IPS DF 6.9 (cell line): ENCODE data around the gene B3GNT5.

Source experiments
- DNase-seq: peaks from one replicate; pipeline ENCODE4 v3.0.0-alpha.2; 2013; ENCODE audit warnings: low read depth, low spot score
- H3K27ac ChIP-seq: one replicate; pipeline ENCODE4 v1.5.1; 2013; ENCODE audit warnings: low read length, control low read depth
- H3K27me3 ChIP-seq: 2 replicates; pipeline ENCODE4 v1.6.1; 2013; ENCODE audit warnings: mild to moderate bottlenecking, low read length; ENCODE audit not compliant: control insufficient read depth, insufficient read depth
- H3K36me3 ChIP-seq: 2 replicates; pipeline ENCODE4 v1.6.1; 2013; ENCODE audit warnings: low read length; ENCODE audit not compliant: control insufficient read depth, insufficient read depth
- H3K4me1 ChIP-seq: 2 replicates; pipeline ENCODE4 v1.6.1; 2013; ENCODE audit warnings: low read length; ENCODE audit not compliant: control insufficient read depth, insufficient read depth
- H3K4me3 ChIP-seq: 2 replicates; pipeline ENCODE4 v1.5.1; 2013; ENCODE audit warnings: mild to moderate bottlenecking, low read length
- H3K9me3 ChIP-seq: 2 replicates; pipeline ENCODE4 v1.6.1; 2013; ENCODE audit warnings: low read length, inconsistent platforms; ENCODE audit not compliant: control insufficient read depth, insufficient read depth
- WGBS: extraction: QIAGEN DNeasy Blood & Tissue Kit; methylation state at CpG from one replicate; pipeline ENCODE4 v1.1.7; 2013; ENCODE audit warnings: mixed read lengths, missing lambda C conversion rate; ENCODE audit not compliant: insufficient read length, insufficient coverage; 5-methylcytosine and 5-hydroxymethylcytosine counted together

The B3GNT5 gene

DNA sequence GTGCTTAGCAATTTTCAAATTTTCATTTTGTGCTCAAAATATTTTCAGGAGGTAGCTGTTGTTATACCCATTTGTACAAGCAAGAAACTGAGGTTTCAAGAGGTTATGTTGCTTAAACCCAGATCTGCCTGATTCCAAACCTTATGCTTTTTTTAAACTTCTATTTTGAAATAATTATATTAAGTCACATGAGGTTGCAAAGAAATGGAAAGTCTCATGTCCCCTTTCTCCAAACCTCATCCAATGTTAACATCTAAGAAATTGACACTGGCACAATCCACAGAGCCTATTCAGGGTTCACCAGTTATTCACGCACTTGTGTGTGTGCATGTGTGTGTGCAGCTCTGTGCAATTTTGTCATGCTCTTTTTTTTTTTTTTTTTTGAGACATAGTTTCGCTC is 35.1 kb downstream of the B3GNT5 start:
- Histone ChIP-seq H3K27me3 (no peaks in the 10 kb centered on the region), H3K4me1 (no peaks in the 10 kb centered on the region), H3K27ac (no peak overlapping the region), H3K36me3 (0 out of 2 replicates have a peak, but pooled peaks cover 1% of the 10 kb centered on the region), H3K9me3 (no peaks in the 10 kb centered on the region), H3K4me3 (no peak overlapping the region)
- no CpG with 5 or more reads among the region's 2 CpGs for WGBS
- DNase-seq = no peak

DNA sequence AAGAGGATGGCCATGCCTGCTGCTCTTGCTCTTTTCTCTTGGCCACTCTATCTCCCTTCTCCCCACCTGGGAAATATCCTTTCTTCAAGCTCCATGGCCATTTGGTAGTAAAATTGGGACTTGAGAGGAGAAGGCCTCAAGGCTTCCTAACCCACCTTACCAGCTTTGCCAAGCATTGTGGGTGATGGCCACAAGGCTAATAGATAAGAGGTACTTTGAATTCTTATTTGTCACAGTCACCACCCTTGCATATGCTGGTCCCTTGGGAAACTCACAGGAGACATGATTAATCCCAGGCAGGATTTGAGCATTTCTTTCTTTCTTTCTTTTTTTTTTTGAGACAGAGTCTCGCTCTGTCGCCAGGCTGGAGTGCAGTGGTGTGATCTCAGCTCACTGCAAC is 37.2 kb downstream of the B3GNT5 start:
- DNase-seq = no peak
- H3K27me3 ChIP-seq = no peaks in the 10 kb centered on the region
- H3K36me3 ChIP-seq = no peaks in the 10 kb centered on the region; the same call in 1 of the 2 replicates
- H3K9me3 ChIP-seq = no peaks in the 10 kb centered on the region
- no peaks in the 10 kb centered on the region for H3K4me1 ChIP-seq
- no peak overlapping the region for H3K27ac ChIP-seq
- no peak overlapping the region for H3K4me3 ChIP-seq
- no CpG with 5 or more reads among the region's 2 CpGs for WGBS

DNA sequence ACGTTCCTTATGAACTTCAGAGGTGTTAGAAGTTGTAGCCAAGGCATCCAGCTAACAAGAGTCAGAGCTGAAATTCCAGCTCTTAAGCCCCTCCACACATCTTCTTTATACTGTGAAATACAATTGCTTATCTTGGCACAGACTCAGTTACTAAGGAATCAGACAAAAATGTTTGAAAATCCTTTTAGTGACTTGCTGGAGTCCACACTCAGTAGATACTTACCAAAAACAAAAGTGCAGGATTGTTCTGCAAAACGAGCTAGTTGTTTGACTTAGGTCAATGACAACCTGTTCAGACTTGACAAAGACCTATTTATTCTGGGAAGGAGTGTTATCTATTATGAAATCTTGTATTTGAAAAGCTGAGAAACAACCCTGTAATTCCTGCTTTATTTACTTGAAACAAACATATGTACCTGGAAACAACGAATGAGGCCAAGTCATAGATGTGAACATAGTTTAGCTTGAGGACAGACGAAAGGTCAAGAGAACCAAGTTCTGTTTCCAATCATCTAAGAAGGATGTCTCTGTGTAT is 38.5 kb downstream of the B3GNT5 start:
- no peak for DNase-seq
- Histone ChIP-seq H3K4me1 (no peaks in the 10 kb centered on the region), H3K27ac (no peak overlapping the region), H3K4me3 (no peak overlapping the region), H3K27me3 (no peaks in the 10 kb centered on the region), H3K9me3 (no peaks in the 10 kb centered on the region), H3K36me3 (no peaks in the 10 kb centered on the region; the same call in 1 of the 2 replicates)
- no CpG with 5 or more reads among the region's 4 CpGs for WGBS

DNA sequence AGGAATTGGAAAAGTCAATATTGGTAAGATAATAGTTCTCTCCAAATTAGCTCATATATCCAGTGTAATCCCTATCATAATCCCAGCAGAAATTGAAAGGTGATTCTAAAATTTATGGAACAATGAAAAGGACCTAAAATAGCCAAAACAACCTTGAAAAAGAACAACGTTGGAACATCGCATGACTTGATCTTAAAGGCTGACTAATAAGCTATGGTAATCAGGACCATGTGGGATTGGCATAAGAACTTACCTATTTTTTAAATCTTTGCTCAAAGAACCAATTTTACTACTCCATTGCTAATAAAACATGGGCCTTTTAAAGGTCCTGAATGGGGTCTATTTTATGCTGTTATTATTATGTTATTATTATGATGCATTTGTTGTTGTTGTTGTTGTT is 40.9 kb downstream of the B3GNT5 start:
- Histone ChIP-seq H3K27me3 (no peaks in the 10 kb centered on the region), H3K36me3 (no peaks in the 10 kb centered on the region; the same call in 1 of the 2 replicates), H3K27ac (no peak overlapping the region), H3K4me3 (no peak overlapping the region), H3K9me3 (no peaks in the 10 kb centered on the region), H3K4me1 (no peaks in the 10 kb centered on the region)
- no peak for DNase-seq
- no CpG with 5 or more reads among the region's 2 CpGs for WGBS

DNA sequence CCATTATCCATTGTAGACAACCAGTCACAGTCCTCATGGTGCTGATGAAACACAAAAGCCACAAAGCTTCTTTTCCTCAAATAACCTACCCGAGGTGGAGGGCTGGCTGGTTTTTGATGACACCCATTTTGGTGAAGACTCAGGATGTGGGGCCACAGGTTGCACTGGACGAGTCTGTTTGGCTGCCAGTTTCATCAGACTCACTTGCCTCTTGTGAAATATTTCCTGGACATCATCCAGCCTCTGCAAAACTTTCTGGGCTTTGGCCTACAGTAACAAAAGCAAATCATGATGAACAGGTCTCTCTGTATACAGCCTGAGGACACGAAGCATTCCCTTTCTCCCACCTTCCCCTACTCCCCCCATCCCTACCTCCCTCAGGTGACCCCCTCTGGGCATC is 42.2 kb downstream of the B3GNT5 start:
- no CpG with 5 or more reads among the region's 3 CpGs for WGBS
- no peak overlapping the region for H3K27ac ChIP-seq
- DNase-seq = no peak

DNA sequence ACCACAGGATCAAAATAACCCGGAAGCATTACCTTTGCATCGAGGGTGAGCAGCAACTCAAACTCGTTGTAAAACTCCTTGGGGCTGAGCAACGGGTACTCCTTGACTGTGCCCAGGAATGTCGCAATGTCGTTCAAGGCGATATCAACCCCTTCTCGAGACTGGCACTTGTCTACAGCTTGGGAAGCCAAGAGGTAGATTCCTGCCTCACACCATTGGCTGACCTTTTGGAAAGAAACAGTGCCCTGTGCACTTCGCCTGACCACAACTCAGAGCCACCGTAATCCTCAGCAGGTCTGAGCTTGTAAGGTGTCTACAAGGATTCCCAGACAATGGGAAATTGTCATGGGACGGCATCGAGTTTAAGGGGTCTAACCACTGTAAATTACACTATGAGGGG is 43.9 kb downstream of the B3GNT5 start:
- no peak overlapping the region for H3K4me3 ChIP-seq
- DNase-seq = no peak
- H3K27me3 ChIP-seq = no peaks in the 10 kb centered on the region
- no CpG with 5 or more reads among the region's 12 CpGs for WGBS
- no peak overlapping the region for H3K27ac ChIP-seq
- no peaks in the 10 kb centered on the region for H3K9me3 ChIP-seq
- H3K36me3 ChIP-seq = no peaks in the 10 kb centered on the region; the same call in 1 of the 2 replicates
- no peaks in the 10 kb centered on the region for H3K4me1 ChIP-seq

More for the DNA sequence above, 42.2 kb downstream of the B3GNT5 start:
- Histone ChIP-seq H3K4me1 (no peaks in the 10 kb centered on the region), H3K27me3 (no peaks in the 10 kb centered on the region), H3K4me3 (no peak overlapping the region), H3K36me3 (no peaks in the 10 kb centered on the region; the same call in 1 of the 2 replicates), H3K9me3 (no peaks in the 10 kb centered on the region)

DNA sequence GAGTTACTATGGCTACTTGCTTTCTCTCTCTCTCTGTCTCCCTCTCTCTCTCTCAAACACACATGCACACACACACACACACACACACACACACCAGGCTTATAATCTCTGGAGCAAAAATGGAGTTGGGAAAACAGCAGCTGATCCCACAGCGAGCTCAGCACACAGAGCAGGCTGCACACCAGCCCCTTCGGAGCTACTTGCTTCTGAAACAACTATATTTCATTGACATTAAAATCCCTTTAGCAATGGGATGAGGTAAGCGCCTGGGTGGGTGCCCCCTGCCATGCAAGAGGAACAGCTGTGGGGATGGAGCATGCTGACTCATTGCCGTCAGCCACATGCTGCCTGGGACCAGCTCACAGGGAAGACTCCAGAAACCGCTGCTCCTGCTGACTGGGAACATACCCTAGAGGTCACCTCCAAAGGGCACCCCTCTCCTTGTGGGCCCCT is 45.7 kb downstream of the B3GNT5 start:
- no peaks in the 10 kb centered on the region for H3K27me3 ChIP-seq
- no peaks in the 10 kb centered on the region for H3K9me3 ChIP-seq
- DNase-seq = no peak
- no peaks in the 10 kb centered on the region; the same call in 1 of the 2 replicates for H3K36me3 ChIP-seq
- no CpG with 5 or more reads among the region's 5 CpGs for WGBS
- no peaks in the 10 kb centered on the region for H3K4me1 ChIP-seq
- no peak overlapping the region for H3K27ac ChIP-seq
- H3K4me3 ChIP-seq = no peak overlapping the region

DNA sequence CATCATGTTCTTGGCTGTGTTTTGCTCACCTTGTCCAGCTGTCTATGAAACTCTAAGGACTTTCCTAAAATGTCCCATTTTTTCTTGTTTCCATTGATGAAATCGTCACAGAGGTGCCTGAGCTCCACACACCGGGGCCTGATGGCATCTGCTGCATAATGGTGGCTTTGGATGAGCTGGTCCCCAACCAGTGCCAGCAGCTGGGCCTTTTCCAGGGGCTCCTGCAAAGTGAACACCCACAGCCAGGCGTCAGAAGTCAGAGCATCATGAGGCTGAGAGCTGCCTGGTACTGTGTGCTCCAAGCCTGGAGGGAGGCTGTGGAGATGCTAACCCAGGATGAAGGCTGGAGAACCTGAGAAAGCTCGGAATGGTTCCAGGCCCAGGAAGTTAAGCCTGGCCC is 46.9 kb downstream of the B3GNT5 start:
- no peaks in the 10 kb centered on the region for H3K27me3 ChIP-seq
- H3K9me3 ChIP-seq = no peaks in the 10 kb centered on the region
- no peak overlapping the region for H3K27ac ChIP-seq
- no peak overlapping the region for H3K4me3 ChIP-seq
- H3K4me1 ChIP-seq = no peaks in the 10 kb centered on the region
- no peak for DNase-seq
- no CpG with 5 or more reads among the region's 4 CpGs for WGBS
- no peaks in the 10 kb centered on the region; the same call in 1 of the 2 replicates for H3K36me3 ChIP-seq

DNA sequence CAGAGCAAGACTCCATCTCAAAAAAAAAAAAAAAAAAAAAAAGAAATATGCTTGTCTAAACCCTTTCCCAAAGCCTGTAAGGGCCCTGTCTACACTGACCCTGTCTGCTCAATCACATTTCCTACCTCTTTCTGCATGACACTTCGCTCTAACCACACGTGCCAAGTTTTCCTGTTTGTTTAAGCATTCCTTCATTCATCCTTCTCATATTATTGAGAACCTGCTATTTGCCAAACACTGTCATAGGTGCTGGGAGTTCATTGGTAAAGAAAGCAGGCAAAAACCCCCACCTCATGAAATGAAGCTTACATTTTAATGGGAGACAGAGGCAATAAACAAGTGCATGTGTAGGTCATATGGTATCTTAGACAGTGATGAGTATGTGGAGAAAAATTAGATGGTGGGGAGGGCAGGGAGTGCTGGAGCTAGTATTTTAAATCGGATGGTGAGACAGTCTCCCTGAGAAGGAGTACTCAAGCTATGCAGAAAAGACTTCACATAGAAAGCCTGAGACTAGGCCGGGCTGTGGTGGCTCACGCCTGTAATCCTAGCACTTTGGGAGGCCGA is 48.0 kb downstream of the B3GNT5 start:
- Histone ChIP-seq H3K4me3 (no peak overlapping the region), H3K27ac (no peak overlapping the region), H3K9me3 (no peaks in the 10 kb centered on the region), H3K27me3 (no peaks in the 10 kb centered on the region), H3K36me3 (no peaks in the 10 kb centered on the region), H3K4me1 (no peaks in the 10 kb centered on the region)
- no CpG with 5 or more reads among the region's 6 CpGs for WGBS
- no peak for DNase-seq

DNA sequence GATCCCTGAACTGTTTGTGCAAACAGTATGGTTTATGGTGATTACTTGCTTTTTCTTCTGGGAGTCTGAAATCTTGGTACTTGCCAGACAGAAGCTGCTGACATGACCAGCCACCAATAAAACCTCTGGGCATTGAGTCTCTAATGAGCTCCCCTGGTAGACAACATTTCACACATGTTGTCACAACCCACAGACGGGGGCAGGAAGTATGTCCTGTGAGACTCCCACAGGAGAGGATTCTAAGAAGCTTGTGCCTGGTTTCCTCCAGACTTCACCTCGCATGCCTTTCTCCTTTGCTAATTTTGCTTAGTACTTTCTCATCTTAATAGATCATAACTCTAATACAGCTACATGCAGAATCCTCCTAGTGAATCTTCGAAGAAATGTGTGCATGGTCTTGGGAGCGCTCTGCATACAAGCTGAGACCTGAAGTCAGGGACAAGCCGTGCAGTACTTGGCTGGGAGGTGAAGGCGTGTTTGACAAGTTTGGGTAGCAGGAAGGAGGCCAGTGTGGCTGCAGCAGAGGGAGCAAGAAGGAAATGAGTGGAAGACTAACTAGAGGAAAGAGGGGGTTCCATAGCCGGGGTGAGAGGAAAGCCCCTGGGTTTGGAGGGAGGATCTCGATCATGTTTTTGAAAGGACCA is 49.0 kb downstream of the B3GNT5 start:
- no peaks in the 10 kb centered on the region for H3K9me3 ChIP-seq
- no peak overlapping the region for H3K4me3 ChIP-seq
- no peaks in the 10 kb centered on the region for H3K36me3 ChIP-seq
- H3K27me3 ChIP-seq = no peaks in the 10 kb centered on the region
- no peaks in the 10 kb centered on the region for H3K4me1 ChIP-seq
- DNase-seq = no peak
- WGBS = no CpG with 5 or more reads among the region's 8 CpGs
- no peak overlapping the region for H3K27ac ChIP-seq
